ENCODE data around the gene ARAP2. TPM values are rescaled to one million over a fixed set of nuclear protein-coding genes. Genes with fewer than 3 reads are reported as not detected.

The ARAP2 gene
- total and polyA plus RNA-seq, 2 experiments from 2014 or later = 0.70 to 2.6 TPM

DNA sequence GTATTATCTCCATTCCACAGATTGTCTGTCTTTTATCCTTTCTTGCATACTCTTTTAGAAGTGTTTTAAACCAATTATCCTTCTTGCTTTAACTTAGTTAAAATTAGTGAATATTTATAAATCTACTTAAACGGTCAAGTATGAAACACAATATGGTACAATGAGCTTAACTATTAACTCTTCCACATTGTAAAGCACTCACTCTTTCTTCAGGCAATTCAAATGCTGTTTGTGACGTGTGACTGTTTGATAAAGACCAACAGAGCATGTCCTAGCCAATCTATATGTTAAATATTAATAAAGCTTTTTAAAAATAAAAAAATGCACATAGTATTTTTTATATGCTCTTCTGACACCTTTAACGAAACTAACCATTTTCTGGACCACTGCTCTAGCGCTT, 192.7 kb downstream of the ARAP2 start:
- H3K9me3 ChIP-seq (ENCODE audit: low read depth) = no peaks in the 10 kb centered on the region
- TF ChIP-seq, protein P1, sequence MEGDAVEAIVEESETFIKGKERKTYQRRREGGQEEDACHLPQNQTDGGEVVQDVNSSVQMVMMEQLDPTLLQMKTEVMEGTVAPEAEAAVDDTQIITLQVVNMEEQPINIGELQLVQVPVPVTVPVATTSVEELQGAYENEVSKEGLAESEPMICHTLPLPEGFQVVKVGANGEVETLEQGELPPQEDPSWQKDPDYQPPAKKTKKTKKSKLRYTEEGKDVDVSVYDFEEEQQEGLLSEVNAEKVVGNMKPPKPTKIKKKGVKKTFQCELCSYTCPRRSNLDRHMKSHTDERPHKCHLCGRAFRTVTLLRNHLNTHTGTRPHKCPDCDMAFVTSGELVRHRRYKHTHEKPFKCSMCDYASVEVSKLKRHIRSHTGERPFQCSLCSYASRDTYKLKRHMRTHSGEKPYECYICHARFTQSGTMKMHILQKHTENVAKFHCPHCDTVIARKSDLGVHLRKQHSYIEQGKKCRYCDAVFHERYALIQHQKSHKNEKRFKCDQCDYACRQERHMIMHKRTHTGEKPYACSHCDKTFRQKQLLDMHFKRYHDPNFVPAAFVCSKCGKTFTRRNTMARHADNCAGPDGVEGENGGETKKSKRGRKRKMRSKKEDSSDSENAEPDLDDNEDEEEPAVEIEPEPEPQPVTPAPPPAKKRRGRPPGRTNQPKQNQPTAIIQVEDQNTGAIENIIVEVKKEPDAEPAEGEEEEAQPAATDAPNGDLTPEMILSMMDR (IDR thresholded peaks at IDR 0.05; ENCODE audit: low read depth, low read length) = no peak
- DNase-seq (ENCODE audit: low read depth in 1 of 2, low spot score in 1 of 2) = no peak
- no peak overlapping the region for H3K4me3 ChIP-seq
- H3K27ac ChIP-seq = no peak overlapping the region
- H3K4me1 ChIP-seq (ENCODE audit: low read depth) = no peaks in the 10 kb centered on the region
- no peaks in the 10 kb centered on the region for H3K27me3 ChIP-seq
- no peaks in the 10 kb centered on the region for H3K36me3 ChIP-seq

DNA sequence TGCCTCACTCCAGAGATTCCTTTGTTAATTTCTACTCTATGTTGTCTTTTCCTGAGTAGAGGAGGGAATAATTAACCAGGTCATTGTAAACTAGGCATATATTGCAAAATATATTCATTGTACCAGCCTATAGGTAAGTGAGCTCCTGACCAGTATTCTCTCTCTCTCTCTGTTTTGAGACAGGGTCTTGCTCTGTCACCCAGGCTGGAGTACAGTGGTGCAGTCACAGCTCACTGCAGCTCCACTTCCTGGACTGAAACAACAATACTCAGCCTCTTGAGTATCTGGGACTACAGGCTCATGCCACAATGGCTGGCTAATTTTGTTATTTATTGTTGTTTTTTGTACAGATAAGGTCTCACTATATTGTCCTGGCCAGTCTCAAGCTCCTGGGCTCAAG, 198.3 kb downstream of the ARAP2 start:
- no peaks in the 10 kb centered on the region for H3K9me3 ChIP-seq (ENCODE audit: low read depth)
- no peaks in the 10 kb centered on the region for H3K36me3 ChIP-seq
- H3K27ac ChIP-seq = no peak overlapping the region
- no peaks in the 10 kb centered on the region for H3K27me3 ChIP-seq
- H3K4me3 ChIP-seq = no peak overlapping the region
- no peaks in the 10 kb centered on the region for H3K4me1 ChIP-seq (ENCODE audit: low read depth)
- DNase-seq (ENCODE audit: low read depth in 1 of 2, low spot score in 1 of 2) = no peak
- TF ChIP-seq, protein P1 (IDR thresholded peaks at IDR 0.05; ENCODE audit: low read depth, low read length) = no peak

DNA sequence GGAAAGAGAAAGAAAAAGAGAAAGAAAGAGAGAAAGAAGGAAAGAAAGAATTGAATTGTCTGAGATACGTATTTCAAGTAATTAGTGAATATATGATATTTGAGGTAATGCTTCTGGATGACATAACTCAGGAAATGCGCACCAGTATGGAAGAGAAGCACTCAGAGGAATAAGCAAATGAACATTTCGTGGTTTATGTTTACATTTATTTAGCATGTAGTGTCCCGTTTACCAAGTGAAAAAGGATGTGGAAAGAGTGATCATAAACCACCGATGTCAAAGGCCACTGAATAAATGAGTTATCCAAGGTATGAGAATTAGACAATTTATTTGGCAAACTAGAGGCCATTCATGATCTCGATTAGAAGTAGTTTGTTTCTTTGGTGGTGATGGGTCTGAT, 200.4 kb downstream of the ARAP2 start:
- no peaks in the 10 kb centered on the region for H3K9me3 ChIP-seq (ENCODE audit: low read depth)
- TF ChIP-seq, protein P1 (IDR thresholded peaks at IDR 0.05; ENCODE audit: low read depth, low read length) = no peak
- H3K27ac ChIP-seq = no peak overlapping the region
- H3K4me1 ChIP-seq (ENCODE audit: low read depth) = no peaks in the 10 kb centered on the region
- H3K4me3 ChIP-seq = no peak overlapping the region
- no peaks in the 10 kb centered on the region for H3K27me3 ChIP-seq
- DNase-seq (ENCODE audit: low read depth in 1 of 2, low spot score in 1 of 2) = no peak
- no peaks in the 10 kb centered on the region for H3K36me3 ChIP-seq

DNA sequence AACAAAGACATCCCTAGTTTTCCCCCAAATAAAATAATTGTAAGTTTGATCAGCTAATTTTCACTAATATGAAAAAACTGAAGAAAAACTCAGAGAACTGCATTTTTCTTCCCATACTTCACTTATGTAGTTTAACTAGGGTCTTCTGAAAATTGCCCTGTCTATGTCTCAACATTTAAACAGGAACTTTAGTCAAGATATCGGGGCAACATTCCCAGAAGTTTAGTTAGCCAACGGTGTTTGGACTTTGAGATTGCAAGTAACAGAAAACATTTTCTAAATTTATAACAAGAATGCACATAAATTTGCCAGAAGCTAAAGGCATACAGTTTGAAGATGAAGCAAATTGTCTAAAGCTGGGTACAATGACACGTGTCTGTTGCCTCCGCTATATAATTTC, 201.1 kb downstream of the ARAP2 start:
- Histone ChIP-seq H3K9me3 (ENCODE audit: low read depth) (no peaks in the 10 kb centered on the region), H3K4me3 (no peak overlapping the region), H3K27me3 (no peaks in the 10 kb centered on the region), H3K36me3 (no peaks in the 10 kb centered on the region), H3K4me1 (ENCODE audit: low read depth) (no peaks in the 10 kb centered on the region), H3K27ac (no peak overlapping the region)
- TF ChIP-seq, protein P1 (IDR thresholded peaks at IDR 0.05; ENCODE audit: low read depth, low read length) = no peak
- no peak for DNase-seq (ENCODE audit: low read depth in 1 of 2, low spot score in 1 of 2)

DNA sequence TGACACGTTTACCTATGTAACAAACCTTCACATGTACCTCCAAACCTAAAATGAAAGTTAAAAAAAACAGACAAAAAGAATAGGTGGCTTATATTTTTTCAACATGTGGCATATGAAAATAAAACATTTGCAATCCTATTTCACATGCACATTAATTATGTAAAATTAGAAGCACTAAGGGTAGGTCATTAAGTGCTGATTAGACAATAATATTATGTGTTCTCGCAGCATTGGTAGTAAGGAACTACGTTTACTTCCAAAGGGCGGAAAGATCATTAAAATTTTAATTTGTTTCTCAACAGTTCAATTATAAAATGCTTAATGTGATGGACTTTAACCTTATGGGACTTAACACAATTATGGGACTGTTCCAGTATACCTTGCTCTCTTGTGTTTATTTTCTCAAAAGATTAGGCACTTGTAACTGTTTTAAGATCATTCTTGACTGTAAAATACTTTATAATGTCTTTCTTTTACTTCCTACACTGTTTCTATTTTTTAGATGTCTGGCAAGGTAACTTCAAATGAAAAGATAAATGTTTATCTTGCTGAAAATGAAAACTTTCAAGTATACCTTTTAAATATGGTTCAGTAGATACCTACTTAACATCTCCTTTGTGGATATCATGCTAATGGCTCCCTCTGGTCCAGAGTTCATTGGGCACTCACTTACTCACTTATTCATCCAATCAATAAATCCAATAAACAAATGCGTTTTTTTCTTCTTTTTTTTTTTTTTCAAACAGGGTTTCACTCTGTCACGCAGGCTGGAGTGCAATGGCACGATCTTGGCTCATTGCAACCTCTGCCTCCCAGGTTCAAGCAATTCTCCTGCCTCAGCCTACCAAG, 202.0 kb downstream of the ARAP2 start:
- Histone ChIP-seq H3K9me3 (ENCODE audit: low read depth) (no peaks in the 10 kb centered on the region), H3K27me3 (no peaks in the 10 kb centered on the region), H3K4me3 (no peak overlapping the region), H3K4me1 (ENCODE audit: low read depth) (no peaks in the 10 kb centered on the region), H3K36me3 (no peaks in the 10 kb centered on the region), H3K27ac (no peak overlapping the region)
- TF ChIP-seq, protein P1 (IDR thresholded peaks at IDR 0.05; ENCODE audit: low read depth, low read length) = no peak
- DNase-seq (ENCODE audit: low read depth in 1 of 2, low spot score in 1 of 2) = no peak

Data from cardiac muscle cell (in vitro differentiated cells and primary cell).